Adrenal gland (tissue), 12 donors: Measurements from ENCODE around the gene WDR6. TPM values are rescaled to one million over a fixed set of nuclear protein-coding genes. Genes with fewer than 3 reads are reported as not detected.

Experiments used
- DNase-seq, 7 donors: peaks; one replicate each; pipeline ENCODE4 v3.0.0-alpha.2; 2019 to 2020
- H3K27ac ChIP-seq, 5 donors: fragments of 200-600 bp; sonication (generic) in 4 of 5; 1 replicate in 3 of 5; 2 replicates in 2 of 5; pipeline versions ENCODE4 v1.5.1 to v1.8.0; 2016 to 2020; ENCODE audit warnings: mild to moderate bottlenecking in 1 of 5
- H3K27me3 ChIP-seq: fragments of 200-600 bp; 2 replicates; pipeline ENCODE4 v1.8.0; 2021
- H3K36me3 ChIP-seq, 2 donors: fragments of 200-600 bp; replicated peaks in 1 of 2; 1 replicate in 1 of 2; 2 replicates in 1 of 2; pipeline versions ENCODE4 v1.5.1 to v1.8.0; 2018 to 2022
- H3K4me1 ChIP-seq, 2 donors: fragments of 200-600 bp; replicated peaks in 1 of 2; 1 replicate in 1 of 2; 2 replicates in 1 of 2; pipeline versions ENCODE4 v1.5.1 to v1.8.0; 2018 to 2021
- H3K4me3 ChIP-seq, 4 donors: fragments of 200-600 bp; sonication (generic) in 3 of 4; one replicate each; pipeline ENCODE4 v1.5.1; 2016 to 2018
- H3K9me3 ChIP-seq, 3 donors: fragments of 200-600 bp; sonication (generic) in 1 of 3; replicated peaks in 1 of 3; 1 replicate in 2 of 3; 2 replicates in 1 of 3; pipeline versions ENCODE4 v1.5.1 to v1.8.0; 2016 to 2021
- CTCF ChIP-seq, 6 experiments: fragments of 450-650 bp in 4 of 6; fragments of 200-600 bp in 2 of 6; sonication (generic) in 1 of 6; IDR thresholded peaks; 1 replicate in 5 of 6; 2 replicates in 1 of 6; pipeline versions ENCODE4 v1.5.1 to v1.8.0; 2016 to 2021; ENCODE audit warnings: antibody characterized with exemption in 6 of 6, mild to moderate bottlenecking in 2 of 6, moderate library complexity in 1 of 6
- POLR2A ChIP-seq, 2 donors: fragments of 450-650 bp; IDR thresholded peaks; one replicate each; pipeline ENCODE4 v1.6.1; 2017; ENCODE audit warnings: antibody characterized with exemption in 2 of 2, mild to moderate bottlenecking in 2 of 2, moderate library complexity in 1 of 2
- WGBS, 4 donors: extraction: QIAGEN DNeasy Blood & Tissue Kit in 2 of 4; methylation state at CpG; one replicate each; pipeline versions ENCODE4 v1.1.5 to v1.1.7; 2013 to 2017; 5-methylcytosine and 5-hydroxymethylcytosine counted together
- intact Hi-C, 2 donors: fragments of 100-400 bp; cut with DNase I; formaldehyde crosslinking; loops; one replicate each; pipeline versions ENCODE4 v1.14.1 to v1.15.0; 2022 to 2023
- polyA plus RNA-seq, 3 donors: library from polyadenylated mRNA; stranded (reverse); fragments of 200-250 nt in 2 of 3; fragments of 350-450 nt in 1 of 3; fragmentation: Illumina TruSeq in 1 of 3; extraction: RNeasy Lipid Tissue Mini Kit (QIAGEN cat#74804) in 1 of 3; gene quantifications; one replicate each; pipeline ENCODE4 v1.2.3, GENCODE V29; 2013 to 2014
- total RNA-seq, 9 donors: library from RNA; depleted of rRNA in 4 of 9; stranded (reverse); fragments of >200 nt in 4 of 9; fragments of 120-200 nt in 1 of 9; fragmentation: NEBNext Ultra II Directional in 1 of 9; extraction: Animal tissue kit (Norgen Biotek cat#: 25700) in 1 of 9; gene quantifications; one replicate each; pipeline versions ENCODE4 v1.1.0 to v1.2.4, GENCODE V29; 2013 to 2023
- donor health status: healthy with polysubstance abuse.
- donor health status: Bipolar disorder and iron deficiency.
- donor health status: DM: yes; HTN: yes; CAD: no.
- donor health status: DM: no; HTN: no; CAD: no.
- donor health status: DM: no; HTN: no; CAD: no.
- donor health status: DM: yes; HTN: yes; CAD: no.

Gene WDR6
- total and polyA plus RNA-seq, 12 donors, result 86.0 to 699 (median 177) TPM

GRCh38 chr3:48980295-48980694, 26.9 kb upstream of the WDR6 start:
- H3K36me3 ChIP-seq, result peaks cover 0 to 81% of the 10 kb centered on the region in 2 donors
- no peak overlapping the region for H3K4me3 ChIP-seq
- DNase-seq, result no peak
- 90 to 100% (median 94%) methylated on average over 4 of the region's 4 CpGs for WGBS, 4 donors
- H3K27ac ChIP-seq, result no peak overlapping the region
- intact Hi-C loops, result no loop called here
- no peaks in the 10 kb centered on the region for H3K27me3 ChIP-seq
- no peaks in the 10 kb centered on the region for H3K4me1 ChIP-seq
- no peaks in the 10 kb centered on the region for H3K9me3 ChIP-seq
- no peak for TF ChIP-seq POLR2A (IDR thresholded peaks at IDR 0.05)
- TF ChIP-seq CTCF (IDR thresholded peaks at IDR 0.05), result no peak

DNA sequence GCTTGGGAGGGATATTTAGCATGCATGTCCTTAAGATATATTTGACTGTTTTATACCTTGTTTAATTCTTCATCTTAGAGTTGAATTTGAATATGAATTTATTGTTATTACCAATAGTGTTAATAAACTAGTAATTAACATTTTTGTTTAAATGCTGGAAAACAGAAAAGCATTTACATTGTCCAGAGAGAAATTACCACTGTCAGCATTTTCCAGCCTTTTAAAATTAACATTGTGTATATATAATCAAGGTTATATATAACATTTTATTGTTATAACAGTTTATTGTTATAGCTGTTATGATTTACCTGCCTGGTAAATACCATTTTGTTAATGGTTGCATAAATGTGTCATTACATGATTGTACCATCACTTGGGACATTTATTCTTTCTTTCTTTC, 25.2 kb upstream of the WDR6 start:
- no peak for DNase-seq
- Histone ChIP-seq H3K4me1 (no peaks in the 10 kb centered on the region), H3K36me3 (peaks cover 0 to 63% of the 10 kb centered on the region in 2 donors), H3K9me3 (no peaks in the 10 kb centered on the region), H3K27me3 (no peaks in the 10 kb centered on the region), H3K4me3 (no peak overlapping the region), H3K27ac (no peak overlapping the region)
- TF ChIP-seq CTCF (IDR thresholded peaks at IDR 0.05) (no peak), POLR2A (IDR thresholded peaks at IDR 0.05) (no peak)
- intact Hi-C loops, result no loop called here

- no peak for DNase-seq
- intact Hi-C loops, result no loop called here
- WGBS, 4 donors, result 75 to 90% (median 81%) methylated on average over 5 of the region's 5 CpGs
- no peaks in the 10 kb centered on the region for H3K9me3 ChIP-seq
- H3K4me3 ChIP-seq, result no peak overlapping the region
- TF ChIP-seq CTCF (IDR thresholded peaks at IDR 0.05), result no peak
- TF ChIP-seq POLR2A (IDR thresholded peaks at IDR 0.05), result no peak
- H3K36me3 ChIP-seq, result peaks cover 0 to 57% of the 10 kb centered on the region in 2 donors
- H3K27ac ChIP-seq, result no peak overlapping the region
- no peaks in the 10 kb centered on the region for H3K4me1 ChIP-seq
- no peaks in the 10 kb centered on the region for H3K27me3 ChIP-seq
Observed at GRCh38 chr3:48982686-48983085, 24.5 kb upstream of the WDR6 start.

DNA sequence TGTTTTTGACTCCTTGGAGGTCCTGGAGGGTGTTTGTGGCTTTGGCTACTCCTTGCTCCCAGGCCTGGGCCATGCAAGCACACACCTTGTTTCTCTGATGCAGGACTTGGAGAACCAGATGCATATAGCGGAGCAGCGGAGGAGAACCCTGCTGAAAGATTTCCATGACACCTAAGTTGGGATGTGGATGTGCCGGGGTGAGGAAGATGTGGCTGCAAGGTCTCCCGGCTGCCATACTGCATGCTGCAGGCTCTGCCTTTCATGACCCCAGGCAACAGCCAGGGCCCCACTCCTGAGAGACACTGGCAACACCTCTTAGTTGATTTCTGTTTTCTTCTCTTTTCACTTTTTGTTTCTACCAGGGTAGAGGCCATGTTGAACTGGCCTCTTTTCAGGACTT, 24.1 kb upstream of the WDR6 start:
- TF ChIP-seq CTCF (IDR thresholded peaks at IDR 0.05), result no peak
- TF ChIP-seq POLR2A (IDR thresholded peaks at IDR 0.05), result no peak
- no peak for DNase-seq
- peaks cover 0 to 57% of the 10 kb centered on the region in 2 donors for H3K36me3 ChIP-seq
- no peaks in the 10 kb centered on the region for H3K9me3 ChIP-seq
- no peaks in the 10 kb centered on the region for H3K27me3 ChIP-seq
- 94 to 100% (median 96%) methylated on average over 1 to 4 of the region's 4 CpGs for WGBS, 4 donors
- H3K27ac ChIP-seq, result no peak overlapping the region
- no peak overlapping the region for H3K4me3 ChIP-seq
- intact Hi-C loops, result no loop called here
- H3K4me1 ChIP-seq, result no peaks in the 10 kb centered on the region
